Measurements from ENCODE around the gene THEMIS2.
"Not testable (repeated sequence)": the region's sequence is repeated elsewhere in the genome, so short reads cannot be mapped to it uniquely, and the experiment has no call there.

The THEMIS2 gene

DNA sequence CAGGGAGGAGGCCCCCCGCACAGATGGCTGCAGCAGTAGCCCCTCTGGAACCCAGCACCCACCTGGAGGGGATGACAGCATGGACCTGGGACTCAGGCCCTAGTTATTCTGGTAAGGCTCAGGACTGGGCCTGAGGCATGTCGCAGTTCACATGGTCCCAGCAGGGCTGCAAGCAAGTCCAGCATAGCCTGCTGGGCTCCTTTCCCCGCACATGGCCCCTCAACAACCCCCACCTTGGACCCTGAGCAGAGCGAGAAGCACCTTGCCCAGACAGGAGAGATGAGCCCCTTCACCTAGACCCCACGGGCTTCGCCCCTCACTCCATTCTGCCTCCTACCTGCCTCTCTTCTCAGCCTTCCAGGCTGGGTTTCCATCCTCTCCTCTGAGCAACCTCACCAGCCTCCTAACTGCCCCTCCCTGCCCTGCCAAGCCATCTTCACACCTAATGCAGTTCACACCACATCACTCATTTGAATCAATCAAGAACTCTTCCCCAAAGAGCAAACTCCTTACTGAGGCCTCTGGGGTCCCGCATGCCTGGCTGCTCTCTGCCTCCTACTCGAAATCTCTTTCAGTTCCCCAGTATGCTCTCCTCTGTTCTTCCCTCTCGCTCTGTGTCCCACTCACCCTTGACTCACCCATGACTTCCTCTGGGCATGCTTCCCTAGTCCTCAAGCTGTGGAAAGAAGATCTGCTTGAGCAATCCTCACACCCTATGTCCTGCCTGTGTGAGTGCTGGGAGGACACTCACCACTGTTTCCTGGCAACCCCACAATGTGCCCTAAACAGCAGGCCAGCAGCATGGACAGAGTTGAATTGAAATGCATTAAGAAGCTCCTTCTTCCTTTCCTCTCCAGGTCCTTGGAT is 9.4 kb upstream of the THEMIS2 start:
- in situ Hi-C loops (cut with HindIII; ENCODE audit: low sequenced_read_pairs): no loop called here

DNA sequence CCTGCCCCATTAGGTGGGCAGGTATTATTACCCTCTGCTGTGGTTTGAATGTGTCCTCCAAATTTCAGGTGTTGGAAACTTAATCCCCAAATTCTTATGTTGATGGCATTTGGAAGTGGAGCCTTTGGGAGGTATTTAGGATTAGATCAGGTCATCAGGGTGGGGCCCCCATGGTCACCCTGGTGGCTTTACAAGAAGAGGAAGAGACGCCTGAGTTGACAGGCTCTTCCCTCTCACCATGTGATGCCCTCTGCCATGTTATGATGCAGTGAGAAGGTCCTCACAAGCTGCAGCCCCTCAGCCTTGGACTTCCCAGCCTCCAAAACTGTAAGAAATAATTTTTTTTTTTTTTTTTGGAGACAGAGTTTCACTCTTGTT is 8.8 kb upstream of the THEMIS2 start:
- in situ Hi-C loops (cut with HindIII; ENCODE audit: low sequenced_read_pairs): no loop called here

DNA sequence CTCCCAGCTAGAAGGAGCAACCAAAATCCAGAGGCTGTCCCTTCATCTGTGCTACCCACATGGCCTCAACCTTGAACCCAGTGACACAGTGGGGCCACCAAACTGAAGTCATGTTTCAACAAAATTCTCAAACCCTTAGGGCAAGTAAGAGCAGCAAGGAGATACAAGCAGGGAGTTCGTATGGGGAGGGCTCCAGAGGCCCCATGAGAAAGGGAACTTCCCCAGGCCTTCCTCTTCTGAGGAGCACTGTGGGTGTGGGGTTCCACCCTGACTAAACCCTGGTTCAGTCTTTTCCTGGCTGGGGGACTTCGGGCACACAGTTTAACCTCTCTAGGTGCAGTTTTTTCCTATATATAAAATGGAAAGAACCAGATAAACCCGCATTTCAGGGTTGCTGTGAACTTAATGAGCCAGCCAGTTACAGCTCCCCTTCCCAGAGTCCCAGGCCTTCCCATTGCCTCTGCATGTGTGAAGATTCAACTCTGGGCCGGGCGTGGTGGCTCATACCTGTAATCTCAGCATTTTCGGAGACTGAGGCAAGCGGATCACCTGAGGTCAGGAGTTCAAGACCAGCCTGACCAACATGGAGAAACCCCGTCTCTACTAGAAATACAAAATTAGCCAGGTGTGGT is 8.0 kb upstream of the THEMIS2 start:
- in situ Hi-C loops (cut with HindIII; ENCODE audit: low sequenced_read_pairs): no loop called here

DNA sequence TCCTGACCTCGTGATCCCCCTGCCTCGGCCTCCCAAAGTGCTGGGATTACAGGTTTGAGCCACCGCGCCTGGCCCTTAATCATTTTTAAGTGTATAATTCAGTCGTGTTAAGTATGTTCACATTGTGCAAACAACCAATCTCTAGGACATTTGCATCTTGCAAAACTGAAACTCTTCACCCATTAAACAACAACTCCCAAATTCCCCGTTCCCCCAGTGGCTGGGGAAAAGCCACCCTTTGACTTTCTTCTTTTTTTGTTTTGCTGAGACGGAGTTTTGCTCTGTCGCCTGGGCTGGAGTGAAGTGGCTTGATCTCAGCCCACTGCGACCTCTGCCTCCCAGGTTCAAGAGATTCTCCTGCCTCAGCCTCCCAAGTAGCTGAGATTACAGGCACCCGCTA is 6.5 kb upstream of the THEMIS2 start:
- in situ Hi-C loops (cut with HindIII; ENCODE audit: low sequenced_read_pairs): no loop called here

DNA sequence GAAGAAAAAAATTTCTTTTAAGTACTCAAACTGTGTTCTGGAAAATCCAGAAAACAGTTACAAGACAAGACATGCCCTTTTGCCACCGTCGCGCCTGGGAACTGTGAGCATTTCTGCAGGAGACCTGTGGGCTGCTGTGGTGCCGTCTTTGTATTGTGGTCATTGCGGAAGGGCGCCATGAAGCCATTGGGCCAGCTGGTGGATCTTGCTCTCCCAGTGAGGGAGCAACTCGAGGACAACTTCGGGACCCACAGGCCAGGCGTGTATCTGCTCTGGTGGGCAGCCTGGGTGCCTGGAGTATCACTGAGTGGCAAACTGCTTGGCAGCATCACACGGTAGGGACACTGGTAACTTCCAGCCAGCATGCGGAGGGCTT is 3.8 kb upstream of the THEMIS2 start:
- in situ Hi-C loops (cut with HindIII; ENCODE audit: low sequenced_read_pairs): no loop called here

DNA sequence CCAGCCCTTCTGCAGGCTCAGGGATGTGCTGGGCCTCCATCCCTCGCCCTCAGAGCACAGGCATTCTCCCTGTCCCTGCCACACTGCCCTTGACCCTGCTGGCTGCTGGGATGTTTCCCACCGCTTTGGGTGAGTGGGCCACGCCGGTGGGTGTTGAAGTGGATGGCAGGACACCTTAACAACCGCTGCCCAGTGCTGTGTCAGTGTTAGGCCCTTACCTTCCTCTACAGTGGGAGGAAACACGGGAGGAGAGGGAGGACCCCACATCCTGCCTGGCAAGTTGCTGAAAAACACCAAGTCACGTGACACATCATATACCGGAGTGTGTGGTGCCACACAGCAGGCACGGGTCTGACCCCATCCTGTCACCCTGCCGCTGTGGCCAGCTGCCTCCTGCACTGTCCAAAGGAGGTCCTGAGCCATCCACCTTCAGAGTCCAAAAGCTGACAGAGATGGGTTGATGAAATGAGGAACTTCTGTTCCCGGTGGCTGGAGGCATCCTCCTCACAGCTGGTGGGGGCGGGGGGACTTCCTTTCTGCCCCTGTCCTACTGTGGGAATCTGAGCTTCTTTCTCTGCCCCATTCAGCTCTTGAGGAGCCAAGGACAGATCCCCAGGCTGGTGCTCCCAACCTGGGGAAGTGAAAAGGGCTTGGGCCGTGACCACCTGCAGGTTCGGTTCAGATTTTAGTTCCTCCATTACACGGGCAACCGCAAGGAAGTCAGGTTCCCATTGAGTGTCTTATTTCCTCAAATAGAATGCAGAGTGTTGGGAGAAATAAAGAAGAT is 3.2 kb upstream of the THEMIS2 start:
- in situ Hi-C loops (cut with HindIII; ENCODE audit: low sequenced_read_pairs): no loop called here

DNA sequence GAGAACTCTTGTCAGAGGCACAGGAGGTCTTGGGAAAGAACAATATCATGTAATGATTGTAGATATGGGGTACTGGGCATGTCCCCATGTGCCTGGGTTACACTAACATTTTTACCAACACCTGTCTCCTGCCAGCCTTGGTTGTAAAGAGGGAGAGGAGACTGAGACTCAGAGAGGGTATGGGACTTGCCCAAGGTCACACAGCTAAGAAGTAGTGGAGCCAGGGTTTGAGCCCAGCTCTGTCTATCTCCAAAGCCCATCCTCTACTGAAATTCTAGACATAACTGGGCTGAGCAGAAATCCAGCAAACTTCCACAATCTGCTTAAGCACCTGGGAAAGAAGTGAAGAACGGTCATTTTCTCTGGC is 2.6 kb upstream of the THEMIS2 start:
- in situ Hi-C loops (cut with HindIII; ENCODE audit: low sequenced_read_pairs): no loop called here

DNA sequence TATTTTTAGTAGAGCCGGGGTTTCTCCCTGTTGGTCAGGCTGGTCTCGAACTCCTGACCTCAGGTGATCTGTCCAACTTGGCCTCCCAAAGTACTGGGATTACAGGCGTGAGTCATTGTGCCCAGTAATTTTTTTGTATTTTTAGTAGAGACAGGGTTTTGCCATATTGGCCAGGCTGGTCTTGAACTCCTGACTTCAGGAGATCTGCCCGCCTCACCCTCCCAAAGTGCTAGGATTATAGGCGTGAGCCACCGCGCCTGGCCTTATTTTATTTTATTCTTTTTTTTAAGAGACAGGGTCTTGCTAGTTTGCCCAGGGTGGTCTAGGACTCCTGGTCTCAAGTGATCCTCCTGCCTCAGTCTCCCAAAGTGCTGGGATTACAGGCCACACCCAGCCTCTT is 1.3 kb upstream of the THEMIS2 start:
- in situ Hi-C loops (cut with HindIII; ENCODE audit: low sequenced_read_pairs): not testable (repeated sequence)

DNA sequence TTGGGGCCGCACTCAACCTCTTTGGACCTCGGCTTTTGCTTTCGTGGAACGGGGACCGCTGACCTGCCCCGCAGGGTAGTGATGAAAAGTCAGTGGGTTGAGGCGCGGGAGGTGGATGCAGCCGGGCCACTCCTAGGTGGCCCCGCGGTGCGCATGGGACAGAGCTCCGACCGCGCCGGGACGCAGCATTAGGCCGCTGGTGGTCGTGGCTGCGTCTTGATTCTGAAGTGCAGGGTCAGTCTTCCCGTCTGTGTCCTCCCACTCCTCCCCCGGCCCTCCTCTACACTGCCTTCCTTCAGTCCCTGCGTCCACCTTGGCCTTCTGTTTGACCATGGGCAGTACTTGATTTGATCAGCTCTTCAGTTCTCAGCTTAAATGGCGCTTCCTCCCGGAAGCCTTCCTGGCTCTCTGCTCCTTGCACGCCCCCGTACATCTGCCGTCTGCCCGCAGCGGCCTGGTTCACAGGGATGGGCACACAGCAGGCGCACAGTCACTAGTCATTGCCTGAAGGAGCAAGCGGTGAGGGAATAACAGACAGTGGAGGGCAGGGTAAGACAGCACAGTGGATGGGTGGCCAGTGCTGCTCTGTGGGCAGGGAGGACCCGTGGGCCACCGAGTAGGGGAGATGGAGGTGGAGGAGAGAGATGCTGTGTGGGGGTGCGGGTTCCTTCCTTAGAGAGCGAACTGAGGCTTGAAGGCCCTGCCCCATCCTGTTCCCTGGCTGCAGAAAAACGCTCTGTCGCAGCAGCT is 633 bp downstream of the THEMIS2 start:
- in situ Hi-C loops (cut with HindIII; ENCODE audit: low sequenced_read_pairs): no loop called here

DNA sequence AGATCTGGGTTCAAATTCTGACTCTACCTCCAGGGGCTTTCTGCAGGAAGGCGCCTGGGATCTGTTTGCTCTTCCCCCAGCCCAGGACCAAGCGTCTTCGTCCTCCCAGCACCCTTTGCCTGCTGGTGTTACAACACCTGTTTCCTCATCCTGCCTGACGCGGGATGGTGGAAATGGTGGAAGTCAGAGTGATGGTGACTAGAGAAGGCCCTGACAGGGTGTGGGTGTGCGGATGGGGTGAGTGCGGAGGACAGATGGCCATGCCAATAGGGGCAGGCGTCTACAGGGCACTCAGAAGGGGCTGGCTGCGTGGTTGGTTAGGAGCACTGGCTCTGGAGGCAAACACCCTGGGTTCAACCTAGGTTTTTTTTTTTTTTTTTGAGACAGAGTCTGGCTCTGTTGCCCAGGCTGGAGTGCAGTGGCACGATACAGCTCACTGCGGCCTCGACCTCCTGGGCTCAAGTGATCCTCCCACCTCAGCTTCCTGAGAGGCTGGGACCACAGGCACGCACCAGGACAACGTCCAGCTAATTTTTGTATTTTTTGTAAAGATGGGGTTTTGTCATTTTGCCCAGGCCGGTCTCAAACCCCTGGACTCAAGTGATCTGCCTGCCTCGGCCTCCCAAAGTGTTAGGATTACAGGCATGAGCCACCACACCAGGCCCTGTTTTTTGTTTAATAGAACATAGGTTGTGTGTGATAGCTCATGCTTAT is 1.5 kb downstream of the THEMIS2 start:
- in situ Hi-C loops (cut with HindIII; ENCODE audit: low sequenced_read_pairs): no loop called here

DNA sequence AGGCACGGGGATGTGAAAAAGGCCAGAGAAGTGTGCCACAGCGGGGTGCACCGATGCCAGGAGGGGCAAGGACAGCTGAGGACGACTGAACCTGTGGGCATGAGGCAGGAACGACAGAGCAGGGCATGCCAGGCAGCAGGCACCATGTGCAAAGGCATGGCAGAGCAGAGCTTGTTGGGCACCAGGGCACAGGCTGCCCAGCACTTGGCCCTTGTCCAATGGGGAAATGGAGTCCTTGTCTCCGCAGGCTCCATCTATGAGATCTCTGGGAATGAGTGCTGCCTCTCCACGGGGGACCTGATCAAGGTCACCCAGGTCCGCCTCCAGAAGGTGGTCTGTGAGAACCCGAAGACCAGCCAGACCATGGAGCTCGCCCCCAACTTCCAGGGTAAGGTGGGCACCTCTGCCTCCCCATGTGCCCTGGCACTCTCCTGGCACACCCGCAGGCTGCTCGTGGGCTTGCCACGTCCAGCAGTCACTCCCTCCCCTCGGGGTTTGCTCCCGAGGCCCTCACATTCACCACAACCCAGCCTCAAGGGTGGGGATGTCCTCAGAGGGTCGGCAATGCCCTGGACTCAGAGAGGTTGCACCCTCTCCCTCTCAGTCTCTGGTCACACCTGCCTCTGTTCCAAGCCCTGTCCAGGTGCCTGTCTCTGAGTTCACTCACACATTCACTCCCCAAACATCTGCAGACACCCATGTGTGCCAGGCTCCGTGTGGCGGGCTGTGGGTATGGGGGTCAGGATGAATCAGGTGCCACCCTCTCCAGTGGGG is 4.2 kb downstream of the THEMIS2 start:
- in situ Hi-C loops (cut with HindIII; ENCODE audit: low sequenced_read_pairs): no loop called here

DNA sequence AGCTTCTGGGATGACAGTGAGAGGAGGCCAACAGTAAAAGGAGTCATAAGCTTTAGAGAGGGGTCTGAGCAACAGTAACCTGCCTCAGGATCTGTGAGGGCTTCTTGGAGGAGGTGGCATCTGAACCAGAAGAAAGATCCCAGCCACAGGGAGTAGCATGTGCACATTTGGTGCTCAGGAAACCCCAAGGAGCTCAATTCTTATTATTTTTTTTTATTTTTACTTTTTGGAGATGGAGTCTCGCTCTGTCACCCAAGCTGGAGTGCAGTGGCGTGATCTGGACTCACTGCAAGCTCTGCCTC is 4.7 kb downstream of the THEMIS2 start:
- in situ Hi-C loops (cut with HindIII; ENCODE audit: low sequenced_read_pairs): no loop called here

DNA sequence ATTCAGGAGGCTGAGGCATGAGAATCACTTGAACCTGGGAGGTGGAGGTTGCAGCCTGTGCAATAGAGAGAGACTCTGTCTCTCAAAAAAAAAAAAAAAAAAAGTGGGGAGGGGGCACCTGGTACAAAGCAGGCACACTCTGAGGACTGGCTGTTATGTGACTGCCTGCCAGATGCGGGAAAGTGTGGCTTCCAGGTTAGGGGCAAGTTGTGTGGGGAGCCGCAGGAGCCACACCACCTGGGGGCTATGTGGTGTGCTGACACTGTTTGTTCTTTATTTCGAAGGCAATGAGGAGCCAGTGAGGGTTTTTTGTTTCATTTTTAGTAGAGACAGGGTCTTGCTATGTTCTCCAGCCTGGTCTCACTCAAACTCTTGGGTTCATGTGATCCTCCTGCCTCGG is 5.7 kb downstream of the THEMIS2 start:
- in situ Hi-C loops (cut with HindIII; ENCODE audit: low sequenced_read_pairs): no loop called here

DNA sequence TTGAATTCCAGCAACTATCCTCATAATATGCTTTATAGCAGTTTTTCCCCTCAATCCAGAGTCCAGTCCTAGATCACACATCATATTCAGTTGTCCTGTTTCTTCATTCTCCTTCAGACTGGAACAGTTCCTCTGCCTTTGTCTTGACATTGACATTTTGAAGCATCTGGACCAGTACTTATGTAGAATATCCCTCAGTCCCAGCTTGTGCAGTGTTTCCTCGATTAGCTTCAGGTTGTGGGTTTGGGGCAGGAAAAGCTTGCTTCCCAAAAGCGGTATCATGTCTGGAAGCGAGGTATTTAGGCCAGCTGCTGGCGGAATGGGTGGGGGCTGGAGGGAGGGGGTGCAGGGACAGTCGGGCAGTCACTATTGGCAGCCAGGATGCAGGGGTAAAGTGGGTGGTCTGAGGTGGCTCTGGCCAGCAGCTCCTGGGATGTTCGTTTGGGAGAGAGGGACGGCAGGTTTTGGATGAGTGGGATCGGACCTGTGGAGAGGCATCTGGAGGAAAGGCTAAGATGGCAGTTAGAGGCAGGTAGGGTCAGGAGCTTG is 6.5 kb downstream of the THEMIS2 start:
- in situ Hi-C loops (cut with HindIII; ENCODE audit: low sequenced_read_pairs): no loop called here

DNA sequence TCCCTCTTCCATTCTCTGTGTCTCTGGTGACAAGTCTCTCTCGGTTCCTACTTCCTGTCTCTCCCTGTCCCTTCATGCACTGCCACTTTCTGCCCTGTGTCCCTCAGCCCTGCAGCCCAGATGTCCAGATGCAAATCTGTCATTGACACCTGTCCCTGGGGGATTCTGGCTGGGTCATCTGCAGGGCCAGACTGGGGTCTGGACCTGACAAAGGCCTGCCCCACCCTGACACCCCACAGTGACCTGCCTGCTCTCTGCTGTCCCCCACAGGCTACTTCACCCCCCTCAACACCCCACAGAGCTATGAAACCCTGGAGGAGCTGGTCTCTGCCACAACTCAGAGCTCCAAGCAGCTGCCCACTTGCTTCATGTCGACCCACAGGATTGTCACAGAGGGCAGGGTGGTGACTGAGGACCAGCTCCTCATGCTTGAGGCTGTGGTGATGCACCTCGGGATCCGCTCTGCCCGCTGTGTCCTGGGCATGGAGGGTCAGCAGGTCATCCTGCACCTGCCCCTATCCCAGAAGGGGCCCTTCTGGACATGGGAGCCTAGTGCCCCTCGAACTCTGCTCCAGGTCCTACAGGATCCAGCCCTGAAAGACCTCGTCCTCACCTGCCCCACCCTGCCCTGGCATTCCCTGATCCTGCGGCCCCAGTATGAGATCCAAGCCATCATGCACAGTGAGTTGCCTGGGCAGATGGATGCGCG is 7.2 kb downstream of the THEMIS2 start:
- in situ Hi-C loops (cut with HindIII; ENCODE audit: low sequenced_read_pairs): no loop called here

DNA sequence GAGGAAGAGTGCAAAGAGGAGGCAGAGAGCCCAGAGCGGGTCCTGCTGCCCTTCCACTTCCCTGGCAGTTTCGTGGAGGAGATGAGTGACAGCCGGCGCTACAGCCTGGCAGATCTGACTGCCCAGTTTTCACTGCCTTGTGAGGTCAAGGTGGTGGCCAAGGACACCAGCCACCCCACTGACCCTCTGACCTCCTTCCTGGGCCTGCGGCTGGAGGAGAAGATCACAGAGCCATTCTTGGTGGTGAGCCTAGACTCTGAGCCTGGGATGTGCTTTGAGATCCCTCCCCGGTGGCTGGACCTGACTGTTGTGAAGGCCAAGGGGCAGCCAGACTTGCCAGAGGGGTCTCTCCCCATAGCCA is 10.2 kb downstream of the THEMIS2 start:
- in situ Hi-C loops (cut with HindIII; ENCODE audit: low sequenced_read_pairs): no loop called here

DNA sequence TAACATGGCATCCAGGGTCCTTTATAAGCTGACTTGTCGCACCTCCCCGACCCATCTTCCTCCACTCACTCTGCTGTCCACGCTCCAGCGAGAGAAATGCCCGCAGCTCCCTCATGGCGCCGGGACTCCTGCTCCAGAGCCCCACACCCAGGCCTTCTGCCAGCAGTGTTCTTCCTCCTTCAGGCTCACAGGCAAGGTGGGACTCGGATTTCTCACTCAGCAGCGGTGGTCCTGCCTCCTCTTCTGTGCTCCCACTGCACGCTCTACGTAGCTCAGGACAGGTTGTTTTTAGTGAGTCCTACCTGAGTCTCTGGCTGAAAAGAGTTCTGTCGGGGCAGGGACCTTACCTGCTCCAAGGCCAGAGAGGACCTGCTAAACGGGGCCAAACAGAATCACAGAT is 11.2 kb downstream of the THEMIS2 start:
- in situ Hi-C loops (cut with HindIII; ENCODE audit: low sequenced_read_pairs): no loop called here

DNA sequence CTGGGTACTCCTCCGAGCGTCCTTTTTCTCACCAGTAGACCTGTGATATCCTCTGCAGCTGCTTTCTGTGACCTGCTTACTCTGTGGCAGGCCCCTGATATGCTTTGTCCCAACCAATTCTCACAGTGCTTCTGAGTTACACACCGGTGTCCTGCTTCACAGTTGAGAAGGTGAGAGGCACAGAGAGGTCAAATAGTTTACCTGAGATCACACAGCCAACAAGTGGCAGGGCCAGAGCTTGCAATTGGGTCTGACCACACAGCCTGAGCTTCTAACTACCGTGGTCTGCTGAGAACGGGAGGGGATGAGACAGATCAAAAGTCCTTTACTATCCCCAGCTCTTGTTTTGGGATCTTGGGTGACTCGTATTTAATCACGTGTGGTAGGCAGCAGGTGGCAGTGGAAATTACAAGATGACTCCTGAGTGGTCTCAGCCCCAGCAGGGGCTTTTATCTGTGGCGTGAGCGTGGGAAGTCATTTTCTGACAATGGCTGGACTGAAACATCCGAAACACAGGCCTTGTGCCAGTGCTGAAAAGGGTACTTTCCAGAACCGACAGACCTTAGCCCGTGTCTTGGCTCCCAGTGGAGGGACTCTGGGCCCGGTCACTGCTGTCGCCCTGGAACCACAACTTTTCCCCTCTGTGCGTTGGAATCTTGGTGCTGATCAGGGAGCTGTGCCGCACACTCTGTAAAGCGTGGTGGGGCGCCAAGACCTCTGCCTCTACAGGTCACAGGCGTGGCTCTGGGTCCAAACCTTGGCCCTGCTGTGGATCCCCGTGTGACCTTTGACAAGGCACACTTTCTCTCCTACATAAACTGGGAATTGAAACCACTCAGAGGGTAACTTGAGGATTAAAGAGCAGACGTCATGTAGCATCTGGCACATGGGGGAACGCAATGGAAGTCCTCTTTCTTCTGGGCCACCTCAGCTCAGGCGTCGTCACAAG is 11.9 kb downstream of the THEMIS2 start:
- in situ Hi-C loops (cut with HindIII; ENCODE audit: low sequenced_read_pairs): no loop called here
